CD14-positive monocyte (primary cell): Measurements from ENCODE around the gene TMEM212. TPM values are rescaled to one million over a fixed set of nuclear protein-coding genes. Genes with fewer than 3 reads are reported as not detected.

Experiments used
- DNase-seq, 3 donors: peaks; one replicate each; pipeline ENCODE4 v3.0.0-alpha.2; 2011 to 2022
- H2AFZ ChIP-seq: 2 replicates; pipeline ENCODE4 v1.6.0; 2012; ENCODE audit warnings: mild to moderate bottlenecking, low read depth, low read length, inconsistent platforms; ENCODE audit not compliant: insufficient read depth, poor library complexity, severe bottlenecking
- H3K27ac ChIP-seq, 2 donors: 1 replicate in 1 of 2; 2 replicates in 1 of 2; pipeline ENCODE4 v1.5.1; 2012 to 2013; ENCODE audit warnings: low read length in 2 of 2, control low read depth in 1 of 2, inconsistent platforms in 1 of 2, low read depth in 1 of 2, mild to moderate bottlenecking in 1 of 2
- H3K27me3 ChIP-seq, 2 donors: one replicate each; pipeline versions ENCODE4 v1.6.0 to v1.6.1; 2011 to 2013; ENCODE audit warnings: low read length in 2 of 2; ENCODE audit not compliant: control insufficient read depth in 2 of 2, insufficient read depth in 2 of 2
- H3K36me3 ChIP-seq, 2 donors: replicated peaks in 1 of 2; 1 replicate in 1 of 2; 2 replicates in 1 of 2; pipeline versions ENCODE4 v1.5.1 to v1.6.1; 2012 to 2013; ENCODE audit warnings: low read length in 2 of 2, control low read depth in 1 of 2, inconsistent platforms in 1 of 2, mild to moderate bottlenecking in 1 of 2; ENCODE audit not compliant: insufficient read depth in 2 of 2, control insufficient read depth in 1 of 2
- H3K4me1 ChIP-seq, 2 donors: 1 replicate in 1 of 2; 2 replicates in 1 of 2; pipeline versions ENCODE4 v1.5.1 to v1.6.1; 2012 to 2013; ENCODE audit warnings: low read length in 2 of 2, control low read depth in 1 of 2, inconsistent platforms in 1 of 2, mild to moderate bottlenecking in 1 of 2, moderate library complexity in 1 of 2; ENCODE audit not compliant: insufficient read depth in 2 of 2, control insufficient read depth in 1 of 2
- H3K4me2 ChIP-seq: replicated peaks from 2 replicates; pipeline ENCODE3; 2012; ENCODE audit warnings: low read length, moderate library complexity, mild to moderate bottlenecking; ENCODE audit not compliant: poor library complexity, severe bottlenecking; ENCODE audit errors: extremely low read depth
- H3K4me3 ChIP-seq, 3 experiments: fragments of 200-600 bp in 1 of 3; sonication (generic) in 1 of 3; replicated peaks in 1 of 3; 1 replicate in 2 of 3; 2 replicates in 1 of 3; pipeline ENCODE4 v1.5.1; 2011 to 2013; ENCODE audit warnings: low read length in 3 of 3, mild to moderate bottlenecking in 3 of 3, control low read depth in 2 of 3, low read depth in 2 of 3, inconsistent platforms in 1 of 3, moderate library complexity in 1 of 3
- H3K79me2 ChIP-seq: 2 replicates; pipeline ENCODE4 v1.6.0; 2012; ENCODE audit warnings: mild to moderate bottlenecking, control low read depth, inconsistent platforms, low read length, moderate library complexity; ENCODE audit not compliant: insufficient read depth
- H3K9ac ChIP-seq: 2 replicates; pipeline ENCODE4 v1.6.0; 2017; ENCODE audit warnings: low read length, mild to moderate bottlenecking; ENCODE audit not compliant: insufficient read depth, poor library complexity, severe bottlenecking
- H3K9me3 ChIP-seq, 2 donors: replicated peaks in 1 of 2; 1 replicate in 1 of 2; 2 replicates in 1 of 2; pipeline versions ENCODE4 v1.5.1 to v1.6.1; 2012 to 2013; ENCODE audit warnings: low read length in 2 of 2, control low read depth in 1 of 2; ENCODE audit not compliant: control insufficient read depth in 1 of 2, insufficient read depth in 1 of 2
- H4K20me1 ChIP-seq: 2 replicates; pipeline ENCODE4 v1.6.0; 2012; ENCODE audit warnings: mild to moderate bottlenecking, low read length, control low read depth, moderate library complexity; ENCODE audit not compliant: insufficient read depth
- H3K27ac Mint-ChIP-seq, 7 donors: one replicate each; pipeline ENCODE4 v1.8.0; 2020; ENCODE audit warnings: mild to moderate bottlenecking in 7 of 7, mixed read lengths in 7 of 7, moderate library complexity in 6 of 7, inconsistent platforms in 2 of 7
- H3K27me3 Mint-ChIP-seq, 3 donors: one replicate each; pipeline ENCODE4 v1.8.0; 2021 to 2022; ENCODE audit warnings: low read depth in 3 of 3, mild to moderate bottlenecking in 3 of 3, mixed read lengths in 3 of 3, moderate library complexity in 3 of 3, inconsistent platforms in 1 of 3
- H3K36me3 Mint-ChIP-seq, 2 donors: one replicate each; pipeline ENCODE4 v1.8.0; 2020; ENCODE audit warnings: mixed read lengths in 2 of 2, inconsistent platforms in 1 of 2, mild to moderate bottlenecking in 1 of 2
- H3K4me1 Mint-ChIP-seq: one replicate; pipeline ENCODE4 v1.8.0; 2020; ENCODE audit warnings: mild to moderate bottlenecking, mixed read lengths
- H3K4me3 Mint-ChIP-seq, 2 donors: one replicate each; pipeline ENCODE4 v1.8.0; 2020; ENCODE audit warnings: mild to moderate bottlenecking in 2 of 2, mixed read lengths in 2 of 2, moderate library complexity in 1 of 2
- H3K9me3 Mint-ChIP-seq, 7 donors: one replicate each; pipeline ENCODE4 v1.8.0; 2020 to 2022; ENCODE audit warnings: mixed read lengths in 7 of 7, mild to moderate bottlenecking in 6 of 7, moderate library complexity in 6 of 7, inconsistent platforms in 2 of 7
- WGBS: methylation state at CpG from one replicate; pipeline ENCODE4 v1.1.5; 2013; ENCODE audit warnings: missing lambda C conversion rate; ENCODE audit not compliant: insufficient coverage; 5-methylcytosine and 5-hydroxymethylcytosine counted together
- intact Hi-C, 2 donors: fragments of 100-400 bp; cut with micrococcal nuclease; formaldehyde crosslinking; loops; one replicate each; pipeline versions ENCODE4 v1.15.0 to v1.15.1; 2023
- polyA plus RNA-seq, 3 donors: library from polyadenylated mRNA; depleted of rRNA in 1 of 3; unstranded in 2 of 3; stranded (reverse) in 1 of 3; fragments of 300-500 nt in 2 of 3; fragments of >200 nt in 1 of 3; fragmentation: Illumina TruSeq in 2 of 3; gene quantifications; 1 replicate in 2 of 3; 2 replicates in 1 of 3; pipeline ENCODE4 v1.2.3, GENCODE V29; 2012 to 2021
- TF ChIP-seq, protein P1 (sequence below): fragments of 200-600 bp; IDR thresholded peaks from one replicate; pipeline ENCODE4 v1.8.0; 2022; ENCODE audit warnings: antibody characterized with exemption, mild to moderate bottlenecking

TMEM212 gene
- polyA plus RNA-seq, 3 donors = not detected

DNA sequence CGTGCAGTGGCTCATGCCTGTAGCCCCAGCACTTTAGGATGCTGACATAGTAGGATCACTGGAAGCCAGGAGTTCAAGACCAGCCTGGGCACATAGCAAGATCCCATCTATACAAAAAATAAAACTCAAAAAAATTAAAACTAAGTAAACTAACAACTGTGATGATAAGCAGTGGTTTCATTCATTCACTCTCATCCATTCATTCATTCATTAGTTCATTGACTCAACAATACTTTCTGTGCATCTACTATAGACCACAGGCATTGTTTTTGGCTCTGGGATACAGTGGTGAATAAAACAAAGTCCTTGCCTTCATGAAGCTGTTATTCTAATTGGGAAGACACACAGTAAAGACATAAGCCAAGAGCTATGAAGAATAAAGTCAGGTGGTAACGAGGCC, 7.5 kb upstream of the TMEM212 start:
- H3K4me3 Mint-ChIP-seq = no peak overlapping the region
- no peaks in the 10 kb centered on the region for H3K36me3 Mint-ChIP-seq
- DNase-seq = no peak
- peak overlapping the region in 6 of 7 donors; percentile 53 to 82 (median 76) for H3K27ac Mint-ChIP-seq
- H3K79me2 ChIP-seq = no peaks in the 10 kb centered on the region
- H4K20me1 ChIP-seq = no peaks in the 10 kb centered on the region
- no peak overlapping the region for H3K9ac ChIP-seq
- no peak overlapping the region for H3K4me3 ChIP-seq
- intact Hi-C loops = loop anchor here (5.0 to 10.0 kb wide), 2 partner anchors 58 to 191 kb away; no protein-coding TSS in a partner anchor
- peaks cover 26 to 29% of the 10 kb centered on the region in 2 donors for H3K4me1 ChIP-seq
- 100% methylated on average over 1 of the region's 2 CpGs for WGBS
- H3K4me2 ChIP-seq = no peak overlapping the region
- no peaks in the 10 kb centered on the region for H3K9me3 ChIP-seq
- TF ChIP-seq, protein P1, sequence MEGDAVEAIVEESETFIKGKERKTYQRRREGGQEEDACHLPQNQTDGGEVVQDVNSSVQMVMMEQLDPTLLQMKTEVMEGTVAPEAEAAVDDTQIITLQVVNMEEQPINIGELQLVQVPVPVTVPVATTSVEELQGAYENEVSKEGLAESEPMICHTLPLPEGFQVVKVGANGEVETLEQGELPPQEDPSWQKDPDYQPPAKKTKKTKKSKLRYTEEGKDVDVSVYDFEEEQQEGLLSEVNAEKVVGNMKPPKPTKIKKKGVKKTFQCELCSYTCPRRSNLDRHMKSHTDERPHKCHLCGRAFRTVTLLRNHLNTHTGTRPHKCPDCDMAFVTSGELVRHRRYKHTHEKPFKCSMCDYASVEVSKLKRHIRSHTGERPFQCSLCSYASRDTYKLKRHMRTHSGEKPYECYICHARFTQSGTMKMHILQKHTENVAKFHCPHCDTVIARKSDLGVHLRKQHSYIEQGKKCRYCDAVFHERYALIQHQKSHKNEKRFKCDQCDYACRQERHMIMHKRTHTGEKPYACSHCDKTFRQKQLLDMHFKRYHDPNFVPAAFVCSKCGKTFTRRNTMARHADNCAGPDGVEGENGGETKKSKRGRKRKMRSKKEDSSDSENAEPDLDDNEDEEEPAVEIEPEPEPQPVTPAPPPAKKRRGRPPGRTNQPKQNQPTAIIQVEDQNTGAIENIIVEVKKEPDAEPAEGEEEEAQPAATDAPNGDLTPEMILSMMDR = no peak
- H3K4me1 Mint-ChIP-seq = peaks cover 28% of the 10 kb centered on the region
- H3K9me3 Mint-ChIP-seq = peaks cover 0 to 3% (median 0%) of the 10 kb centered on the region in 7 donors
- H2AFZ ChIP-seq = no peak overlapping the region
- H3K36me3 ChIP-seq = no peaks in the 10 kb centered on the region
- peaks cover 0 to 1% (median 0%) of the 10 kb centered on the region in 3 donors for H3K27me3 Mint-ChIP-seq
- H3K27me3 ChIP-seq = no peaks in the 10 kb centered on the region
- H3K27ac ChIP-seq = peak overlapping the region in 1 of 2 donors; percentile 4

- 100% methylated on average over 1 of the region's 3 CpGs for WGBS
Observed at GRCh38 chr3:171836855-171837254, 6.3 kb upstream of the TMEM212 start.

More at GRCh38 chr3:171836855-171837254, 6.3 kb upstream of the TMEM212 start:
- Histone ChIP-seq H3K4me1 (peaks cover 26 to 29% of the 10 kb centered on the region in 2 donors), H3K27ac (no peak overlapping the region), H4K20me1 (no peaks in the 10 kb centered on the region), H3K4me3 (no peak overlapping the region), H2AFZ (no peak overlapping the region), H3K79me2 (no peaks in the 10 kb centered on the region), H3K9me3 (no peaks in the 10 kb centered on the region), H3K27me3 (no peaks in the 10 kb centered on the region), H3K36me3 (no peaks in the 10 kb centered on the region), H3K4me2 (no peak overlapping the region), H3K9ac (no peak overlapping the region)
- H3K27me3 Mint-ChIP-seq = peaks cover 0 to 1% (median 0%) of the 10 kb centered on the region in 3 donors
- no peaks in the 10 kb centered on the region for H3K36me3 Mint-ChIP-seq
- intact Hi-C loops = loop anchor here (5.0 to 10.0 kb wide), 2 partner anchors 60 to 192 kb away; no protein-coding TSS in a partner anchor
- peaks cover 0 to 3% (median 0%) of the 10 kb centered on the region in 7 donors for H3K9me3 Mint-ChIP-seq
- H3K4me3 Mint-ChIP-seq = no peak overlapping the region
- H3K27ac Mint-ChIP-seq = no peak overlapping the region
- no peak for DNase-seq
- TF ChIP-seq, protein P1 = no peak
- H3K4me1 Mint-ChIP-seq = peaks cover 30% of the 10 kb centered on the region
